HEK293T (cell line): ENCODE data around the gene VAMP7.

ENCODE experiments used
- BHLHE40 ChIP-seq: fragments of 450-650 bp; IDR thresholded peaks from 2 replicates; pipeline ENCODE4 v1.6.1; 2016; ENCODE audit warnings: mild to moderate bottlenecking, moderate library complexity, borderline replicate concordance
- ELF4 ChIP-seq: fragments of 450-650 bp; IDR thresholded peaks from 2 replicates; pipeline ENCODE4 v1.6.1; 2017; ENCODE audit warnings: antibody characterized with exemption
- FOXK2 ChIP-seq: fragments of 450-650 bp; IDR thresholded peaks from 2 replicates; pipeline ENCODE4 v1.6.1; 2016; ENCODE audit warnings: mild to moderate bottlenecking
- FOXM1 ChIP-seq: fragments of 450-650 bp; IDR thresholded peaks from 2 replicates; pipeline ENCODE4 v1.6.1; 2017; ENCODE audit warnings: mild to moderate bottlenecking, borderline replicate concordance
- HDGF ChIP-seq: fragments of 450-650 bp; IDR thresholded peaks from 2 replicates; pipeline ENCODE4 v1.6.1; 2017; ENCODE audit warnings: antibody characterized with exemption, borderline replicate concordance
- L3MBTL2 ChIP-seq: fragments of 450-650 bp; conservative IDR thresholded peaks from 2 replicates; pipeline ENCODE4 v1.6.1; 2016; ENCODE audit warnings: mild to moderate bottlenecking
- LEF1 ChIP-seq: fragments of 450-650 bp; IDR thresholded peaks from 2 replicates; pipeline ENCODE4 v1.6.1; 2017; ENCODE audit warnings: mild to moderate bottlenecking, borderline replicate concordance
- PKNOX1 ChIP-seq: fragments of 450-650 bp; IDR thresholded peaks from 2 replicates; pipeline ENCODE4 v1.6.1; 2016
- SP1 ChIP-seq: fragments of 450-650 bp; IDR thresholded peaks from 2 replicates; pipeline ENCODE4 v1.6.1; 2017
- SUZ12 ChIP-seq: fragments of 450-650 bp; IDR thresholded peaks from 2 replicates; pipeline ENCODE4 v1.6.1; 2016; ENCODE audit warnings: mild to moderate bottlenecking
- ZNF384 ChIP-seq: fragments of 450-650 bp; IDR thresholded peaks from 2 replicates; pipeline ENCODE4 v1.6.1; 2016

- TF ChIP-seq LEF1 (no peak), SUZ12 (no peak), PKNOX1 (no peak), BHLHE40 (no peak), HDGF (no peak), FOXM1 (no peak), SP1 (no peak), L3MBTL2 (no peak), ZNF384 (no peak), ELF4 (no peak), FOXK2 (no peak)
Observed at GRCh38 chrX:155876704-155877103, 4.4 kb upstream of the VAMP7 start.
